ENCODE measurements around the gene MRPL19.

GRCh38 chr2:75728614-75729419, 82.2 kb downstream of the MRPL19 start:
- no peak for TF ChIP-seq EZH2phosphoT487 (conservative IDR thresholded peaks at IDR 0.05; ENCODE audit: low read length)
- no peak for TF ChIP-seq CTCF (IDR thresholded peaks at IDR 0.05; ENCODE audit: insufficient read depth, low read length, poor library complexity, severe bottlenecking)
